ES-I3 (cell line): ENCODE measurements around the gene ABHD6.
A peak's percentile ranks its signal among the peaks of the same experiment; 100 is the strongest.
"Not testable (repeated sequence)": the region's sequence is repeated elsewhere in the genome, so short reads cannot be mapped to it uniquely, and the experiment has no call there.

Experiments
- H3K36me3 ChIP-seq: 2 replicates; pipeline ENCODE4 v1.6.1; 2013; ENCODE audit warnings: mild to moderate bottlenecking, low read length, control low read depth, moderate library complexity; ENCODE audit not compliant: insufficient read depth
- H3K4me1 ChIP-seq: 2 replicates; pipeline ENCODE4 v1.6.1; 2013; ENCODE audit warnings: mild to moderate bottlenecking, control low read depth, low read length; ENCODE audit not compliant: insufficient read depth
- H3K9ac ChIP-seq: 2 replicates; pipeline ENCODE4 v1.6.1; 2013; ENCODE audit warnings: low read depth, mild to moderate bottlenecking, low read length, moderate library complexity
- H3K9me3 ChIP-seq: 2 replicates; pipeline ENCODE4 v1.6.1; 2013; ENCODE audit warnings: mild to moderate bottlenecking, low read length, moderate library complexity; ENCODE audit not compliant: control insufficient read depth, insufficient read depth

ABHD6 gene

DNA sequence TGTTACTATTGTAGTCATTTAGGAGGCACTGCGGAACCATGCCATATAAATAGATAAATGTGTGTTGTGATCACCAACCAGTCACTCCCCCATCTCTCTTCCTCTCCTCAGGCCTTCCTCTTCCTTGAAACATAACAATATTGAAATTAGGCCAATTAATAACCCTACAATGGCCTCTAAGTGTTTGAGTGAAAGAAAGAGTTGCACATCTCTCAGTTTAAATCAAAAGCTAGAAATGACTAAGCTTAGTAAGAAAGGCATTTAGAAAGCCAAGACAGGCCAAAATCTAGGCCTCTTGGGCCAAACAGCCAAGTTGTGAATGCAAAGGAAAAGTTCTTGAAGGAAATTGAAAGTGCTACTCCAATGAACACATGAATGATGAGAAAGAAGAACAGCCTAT is 18.7 kb upstream of the ABHD6 start:
- peaks cover 13% of the 10 kb centered on the region; the same call in 1 of the 2 replicates for H3K4me1 ChIP-seq
- H3K9ac ChIP-seq, result no peak overlapping the region
- H3K36me3 ChIP-seq, result no peaks in the 10 kb centered on the region
- no peaks in the 10 kb centered on the region for H3K9me3 ChIP-seq

DNA sequence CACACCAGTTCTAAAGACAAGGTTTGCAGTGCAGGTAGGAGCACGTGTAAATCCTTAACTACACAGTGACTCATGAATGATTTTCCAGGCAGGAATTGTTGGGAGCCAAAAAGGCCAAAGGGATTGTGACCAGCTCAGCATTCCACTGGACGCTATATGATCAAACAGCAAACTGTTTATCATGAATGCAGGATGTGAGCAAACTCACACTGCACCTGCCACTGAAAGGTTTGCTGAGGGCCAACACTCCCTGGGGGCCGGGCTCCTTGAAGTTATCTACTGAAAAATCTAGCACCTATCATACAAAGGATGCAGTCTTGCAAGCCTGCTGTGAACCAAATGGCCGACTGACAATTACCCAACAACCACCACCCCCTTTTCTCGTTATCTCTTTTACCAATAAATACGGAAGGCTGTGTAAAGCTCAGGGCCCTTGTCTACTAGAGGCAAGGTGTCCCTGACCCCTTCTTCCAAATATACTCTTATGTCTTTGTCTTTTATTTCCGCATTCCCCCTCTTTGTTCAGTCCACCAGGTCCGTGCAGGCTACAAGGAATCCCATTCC is 15.3 kb upstream of the ABHD6 start:
- no peak overlapping the region for H3K9ac ChIP-seq
- H3K4me1 ChIP-seq, result no peaks in the 10 kb centered on the region
- H3K36me3 ChIP-seq, result no peaks in the 10 kb centered on the region
- no peaks in the 10 kb centered on the region for H3K9me3 ChIP-seq

DNA sequence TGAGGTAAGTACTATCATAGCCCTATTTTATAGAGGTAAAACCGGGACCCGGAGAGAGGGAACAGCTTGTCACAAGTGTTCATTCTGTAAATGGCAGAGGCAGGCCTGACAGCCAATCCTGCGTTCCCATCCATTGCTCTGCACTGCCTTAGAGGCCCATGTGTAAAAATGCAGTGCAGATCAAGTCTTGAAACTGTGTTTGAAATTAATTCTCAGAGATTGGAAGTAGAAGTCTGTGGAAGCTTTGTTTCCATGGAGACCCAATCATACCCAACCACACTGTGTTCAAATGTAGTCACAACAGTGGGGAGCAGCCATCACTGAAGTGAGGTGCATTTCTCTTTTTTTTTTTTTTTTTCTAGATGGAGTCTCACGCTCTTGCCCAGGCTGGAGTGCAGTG is 13.7 kb upstream of the ABHD6 start:
- H3K9me3 ChIP-seq, result no peaks in the 10 kb centered on the region
- H3K36me3 ChIP-seq, result no peaks in the 10 kb centered on the region
- no peak overlapping the region for H3K9ac ChIP-seq
- no peaks in the 10 kb centered on the region for H3K4me1 ChIP-seq

DNA sequence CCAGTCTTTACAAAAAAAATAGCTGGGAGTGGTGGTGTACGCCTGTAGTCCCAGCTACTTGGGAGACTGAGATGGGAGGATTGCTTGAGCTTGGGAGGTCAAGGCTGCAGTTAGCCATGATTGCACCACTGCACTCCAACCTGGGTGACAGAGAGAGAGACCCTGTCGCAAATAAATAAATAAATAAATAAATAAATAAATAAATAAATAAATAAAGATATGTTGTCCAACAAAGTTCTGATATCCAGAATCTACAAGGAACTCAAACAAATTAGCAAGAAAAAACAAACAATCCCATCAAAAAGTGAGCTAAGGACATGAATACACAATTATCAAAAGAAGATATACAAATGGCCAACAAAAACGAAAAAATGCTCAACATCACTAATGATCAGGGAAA is 9.7 kb upstream of the ABHD6 start:
- H3K4me1 ChIP-seq, H3K36me3 ChIP-seq, H3K9me3 ChIP-seq, H3K9ac ChIP-seq: not testable (repeated sequence)

DNA sequence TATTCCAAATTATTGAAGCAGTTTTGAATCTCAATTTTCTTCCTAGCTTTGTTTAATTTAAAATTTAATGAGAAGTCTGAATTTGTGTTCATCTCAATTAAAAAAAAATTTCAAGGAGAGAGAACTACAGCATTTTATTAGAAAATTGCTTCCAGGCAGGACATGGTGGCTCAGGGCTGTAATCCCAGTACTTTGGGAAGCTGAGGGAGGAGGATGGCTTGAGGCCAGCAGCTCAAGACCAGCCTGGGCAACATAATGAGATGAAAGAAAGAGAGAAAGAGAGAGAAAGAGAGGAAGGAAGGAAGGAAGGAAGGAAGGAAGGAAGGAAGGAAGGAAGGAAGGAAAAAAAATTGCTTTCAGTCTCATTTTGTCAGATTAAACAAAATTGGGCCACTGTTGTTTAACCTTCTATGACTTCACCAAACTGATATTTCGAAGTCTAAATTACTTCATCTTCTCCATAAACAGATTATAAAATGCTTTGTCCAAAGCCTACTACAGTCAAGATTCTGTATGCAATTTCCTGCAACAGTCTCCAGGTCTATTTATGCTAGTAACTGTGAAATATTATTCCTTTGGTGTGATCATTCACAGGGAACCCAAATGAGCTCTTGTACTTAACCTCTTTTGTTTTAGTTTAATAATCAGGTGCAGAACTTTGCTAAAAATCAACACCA is 6.6 kb upstream of the ABHD6 start:
- no peaks in the 10 kb centered on the region for H3K36me3 ChIP-seq
- no peaks in the 10 kb centered on the region for H3K4me1 ChIP-seq
- no peaks in the 10 kb centered on the region for H3K9me3 ChIP-seq
- no peak overlapping the region for H3K9ac ChIP-seq

DNA sequence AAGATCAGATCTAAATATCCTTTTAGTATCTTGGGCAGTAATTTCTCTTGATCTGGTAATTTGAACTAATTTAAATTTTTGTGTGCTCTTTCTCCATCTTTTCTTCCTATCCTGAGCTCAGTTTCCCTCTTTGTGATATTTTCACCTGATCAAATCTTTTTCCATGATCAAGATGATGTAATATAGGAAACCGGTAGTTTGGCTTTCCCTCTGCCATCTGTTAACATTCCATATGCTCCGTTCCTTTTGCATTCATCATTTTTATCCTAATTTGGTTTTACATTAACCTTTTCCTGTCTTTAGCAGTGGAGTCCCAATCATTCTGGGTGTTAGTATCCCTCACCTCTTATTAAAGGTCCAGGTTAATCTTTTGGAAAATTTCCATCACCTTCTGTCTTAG is 5.9 kb upstream of the ABHD6 start:
- H3K9me3 ChIP-seq, result no peaks in the 10 kb centered on the region
- H3K4me1 ChIP-seq, result peaks cover 5% of the 10 kb centered on the region; the same call in 1 of the 2 replicates
- H3K36me3 ChIP-seq, result no peaks in the 10 kb centered on the region
- no peak overlapping the region for H3K9ac ChIP-seq

DNA sequence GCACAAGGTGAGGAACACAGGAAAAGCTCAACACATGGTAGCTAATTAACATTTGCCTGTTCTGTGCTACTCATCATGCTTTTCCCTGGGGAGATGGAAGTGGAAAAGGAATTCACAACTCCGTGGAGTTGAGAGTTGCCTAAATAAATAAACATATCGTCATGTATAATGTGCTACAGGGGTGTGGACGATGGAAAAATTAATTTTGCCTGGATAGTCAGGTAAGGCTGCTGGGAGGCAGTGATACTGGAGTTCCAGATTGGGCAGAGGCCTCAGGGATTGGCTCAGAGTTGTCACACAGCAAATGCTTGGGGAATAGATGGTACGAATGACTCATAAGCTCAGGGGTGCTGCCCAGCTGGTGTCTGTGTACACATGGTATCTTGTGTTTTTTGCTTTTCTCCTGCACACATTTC is 3.1 kb upstream of the ABHD6 start:
- H3K9ac ChIP-seq, result no peak overlapping the region
- H3K9me3 ChIP-seq, result no peaks in the 10 kb centered on the region
- no peaks in the 10 kb centered on the region for H3K36me3 ChIP-seq
- peaks cover 5% of the 10 kb centered on the region; the same call in 1 of the 2 replicates for H3K4me1 ChIP-seq

DNA sequence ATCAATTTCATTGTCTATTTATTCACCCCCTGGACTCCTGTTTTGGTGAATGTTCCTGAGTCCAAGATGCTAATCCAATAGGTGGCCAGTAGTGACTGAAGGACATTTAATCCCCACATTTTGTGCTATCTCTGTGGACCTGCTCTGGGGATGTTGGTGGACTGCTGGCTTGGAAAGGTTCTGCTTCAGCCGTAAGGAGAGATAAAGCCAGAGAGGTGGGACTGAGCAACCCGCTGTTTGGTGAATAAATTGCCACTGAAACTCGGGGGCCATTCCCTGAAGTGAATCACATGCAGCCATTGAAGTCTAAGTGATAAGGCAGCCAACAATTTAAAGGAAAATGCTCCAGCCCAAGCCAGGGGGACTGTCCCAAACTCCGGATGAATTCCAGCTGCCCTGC is 1.6 kb upstream of the ABHD6 start:
- peaks cover 5% of the 10 kb centered on the region; the same call in 1 of the 2 replicates for H3K4me1 ChIP-seq
- no peaks in the 10 kb centered on the region for H3K36me3 ChIP-seq
- no peaks in the 10 kb centered on the region for H3K9me3 ChIP-seq
- H3K9ac ChIP-seq, result no peak overlapping the region

DNA sequence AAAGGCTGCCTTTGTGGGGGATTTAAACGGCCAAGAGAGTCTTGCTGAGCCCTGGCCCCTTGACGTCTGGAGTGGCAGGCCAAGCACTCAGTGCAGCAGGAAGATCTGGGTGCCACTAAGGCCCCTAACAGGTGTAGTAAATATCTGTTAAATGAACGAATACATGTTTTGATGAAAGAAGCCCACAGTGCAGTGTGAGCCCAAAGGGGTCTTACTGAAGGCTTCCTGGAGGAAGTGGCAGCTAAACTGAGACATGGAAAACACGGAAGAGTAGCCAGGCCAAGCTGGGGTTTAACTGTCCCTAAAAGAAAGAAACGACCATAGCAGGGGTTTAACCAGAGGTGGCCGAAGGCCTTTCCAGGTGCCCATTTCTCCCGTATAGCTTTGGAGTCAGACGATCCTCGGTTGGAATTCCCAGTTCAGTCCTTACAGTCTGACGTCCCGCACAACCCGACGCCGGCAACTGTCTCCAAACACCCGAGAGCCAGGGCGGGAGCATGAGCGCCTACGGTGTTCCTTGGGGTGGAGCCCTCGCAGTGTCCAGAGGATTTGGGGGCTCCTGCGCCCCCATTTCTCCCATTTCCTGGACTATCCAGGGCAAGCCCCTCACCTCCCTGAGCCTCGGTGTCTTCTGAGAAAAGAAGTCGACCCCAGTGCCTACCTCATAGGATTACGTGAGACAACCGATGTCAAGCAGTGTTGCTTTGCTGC is 910 bp upstream of the ABHD6 start:
- H3K9ac ChIP-seq, result peak overlapping the region; percentile 82
- H3K4me1 ChIP-seq, result peaks cover 5% of the 10 kb centered on the region; the same call in 1 of the 2 replicates

DNA sequence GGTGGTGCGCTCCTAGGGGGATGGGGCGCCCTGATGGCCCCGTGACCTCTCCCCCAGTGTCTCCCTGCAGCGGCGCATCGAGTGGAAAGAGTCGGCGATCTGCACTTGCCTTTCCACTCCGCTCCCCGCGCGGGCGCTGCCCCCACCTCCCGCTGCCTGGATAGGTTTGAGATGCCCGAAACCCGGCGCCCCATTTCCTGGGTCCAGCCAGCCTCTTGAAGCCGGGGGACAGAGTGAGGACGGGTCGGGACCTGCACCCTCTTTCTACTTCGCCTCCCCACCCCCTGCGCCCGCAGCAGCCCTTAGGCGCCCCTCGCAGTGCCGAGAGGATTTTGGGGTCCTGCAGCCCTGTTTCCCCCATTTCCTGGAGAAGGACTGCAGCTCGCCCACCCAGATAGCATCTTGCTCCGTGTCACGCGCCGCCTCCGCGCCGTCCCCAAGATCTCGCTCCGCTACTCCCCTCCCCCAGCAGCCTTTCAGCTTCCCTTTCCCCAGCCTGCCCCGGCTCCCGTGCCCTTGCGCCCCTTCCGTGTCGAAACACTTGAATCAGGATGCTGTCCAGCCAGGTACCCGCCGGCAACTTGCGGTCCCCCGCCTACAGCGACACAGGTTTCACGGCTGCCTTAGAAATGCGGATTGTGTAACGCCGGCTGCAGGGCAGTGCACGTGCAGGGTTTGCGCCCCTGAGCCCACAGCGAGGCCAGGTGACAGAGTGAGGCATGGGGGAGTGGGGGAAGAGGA is 519 bp downstream of the ABHD6 start:
- peak overlapping the region; percentile 82 for H3K9ac ChIP-seq
- no peaks in the 10 kb centered on the region for H3K36me3 ChIP-seq
- peaks cover 5% of the 10 kb centered on the region; the same call in 1 of the 2 replicates for H3K4me1 ChIP-seq
- no peaks in the 10 kb centered on the region for H3K9me3 ChIP-seq

More for the DNA sequence above, 910 bp upstream of the ABHD6 start:
- Histone ChIP-seq H3K9me3 (no peaks in the 10 kb centered on the region), H3K36me3 (no peaks in the 10 kb centered on the region)

DNA sequence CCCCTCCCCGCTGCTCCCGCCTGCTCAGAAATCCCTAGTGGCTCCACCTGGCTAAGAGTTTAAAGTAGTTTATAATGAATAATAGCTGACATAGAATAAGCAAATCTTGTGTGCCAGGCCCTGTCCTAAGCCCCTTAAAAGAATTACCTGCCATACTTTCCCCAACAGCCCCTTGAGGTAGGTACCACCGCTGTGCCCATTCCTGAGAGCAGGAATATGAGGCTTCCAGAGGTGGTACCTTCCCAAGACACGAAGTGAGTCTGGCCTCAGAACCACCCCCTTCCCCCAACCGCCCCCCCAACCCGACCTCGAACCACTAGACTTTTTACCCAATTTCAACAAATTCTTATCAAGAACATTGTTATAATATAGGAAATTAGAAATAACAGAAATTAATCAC is 1.2 kb downstream of the ABHD6 start:
- no peaks in the 10 kb centered on the region for H3K36me3 ChIP-seq
- H3K4me1 ChIP-seq, result peaks cover 5% of the 10 kb centered on the region; the same call in 1 of the 2 replicates
- H3K9me3 ChIP-seq, result no peaks in the 10 kb centered on the region
- peak overlapping the region; percentile 82 for H3K9ac ChIP-seq

DNA sequence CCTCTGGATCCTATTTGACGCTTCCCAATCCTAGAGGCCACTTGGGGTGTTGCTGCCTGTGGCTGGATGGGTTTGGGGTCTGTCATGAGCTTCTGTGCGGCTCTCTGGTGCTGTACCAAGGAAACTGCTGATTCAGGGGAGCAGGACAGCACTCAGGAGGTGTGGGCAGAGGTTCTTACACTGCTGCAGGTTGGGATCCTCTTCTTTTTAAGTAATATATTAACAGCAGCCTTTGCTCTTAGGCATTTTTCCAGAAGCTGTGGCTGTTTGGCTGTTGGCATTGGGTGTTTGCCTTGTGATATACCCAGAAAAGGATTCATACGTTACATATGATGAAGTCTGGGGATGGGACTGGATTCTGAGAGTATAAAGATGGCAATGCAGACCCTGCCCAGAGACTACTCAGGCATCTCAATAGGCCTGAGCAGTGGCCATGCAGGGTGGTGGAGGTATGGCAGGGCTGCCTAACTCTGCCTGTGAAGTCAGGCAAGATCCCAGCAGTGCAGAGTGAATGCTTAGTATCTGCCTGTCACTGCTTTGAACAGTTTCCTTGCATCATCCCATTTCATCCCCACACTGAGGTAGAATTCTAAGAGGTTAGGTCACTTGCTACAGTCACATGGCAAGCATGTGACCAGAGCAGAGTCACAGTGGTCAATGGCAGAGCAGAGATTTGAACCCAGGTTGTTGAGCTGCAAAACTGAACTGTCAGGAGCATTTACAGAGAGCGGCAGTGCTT is 3.9 kb downstream of the ABHD6 start:
- peaks cover 2% of the 10 kb centered on the region; the same call in 1 of the 2 replicates for H3K4me1 ChIP-seq
- H3K36me3 ChIP-seq, result no peaks in the 10 kb centered on the region
- no peaks in the 10 kb centered on the region for H3K9me3 ChIP-seq
- no peak overlapping the region for H3K9ac ChIP-seq

DNA sequence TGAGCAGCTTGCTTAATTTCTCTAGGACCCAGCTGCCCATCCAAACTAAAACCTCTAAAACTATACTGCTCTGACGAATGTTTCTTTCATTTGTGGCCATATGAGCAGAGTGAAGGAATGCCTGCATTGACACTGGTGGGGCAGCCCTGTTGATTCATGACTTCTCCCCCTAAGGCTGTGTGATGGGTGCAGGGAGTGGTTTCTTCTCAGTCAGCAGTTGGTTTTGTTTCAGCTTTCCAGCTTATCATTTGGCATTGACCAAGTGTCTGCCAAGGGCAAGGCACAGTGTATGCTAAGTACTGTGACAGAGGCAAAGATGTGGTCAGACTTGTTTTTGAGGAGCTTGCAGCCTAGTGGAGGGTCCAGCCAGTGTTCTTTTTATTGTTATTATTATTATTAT is 4.7 kb downstream of the ABHD6 start:
- no peaks in the 10 kb centered on the region; the same call in 1 of the 2 replicates for H3K4me1 ChIP-seq
- H3K36me3 ChIP-seq, result no peaks in the 10 kb centered on the region
- no peaks in the 10 kb centered on the region for H3K9me3 ChIP-seq
- H3K9ac ChIP-seq, result no peak overlapping the region

DNA sequence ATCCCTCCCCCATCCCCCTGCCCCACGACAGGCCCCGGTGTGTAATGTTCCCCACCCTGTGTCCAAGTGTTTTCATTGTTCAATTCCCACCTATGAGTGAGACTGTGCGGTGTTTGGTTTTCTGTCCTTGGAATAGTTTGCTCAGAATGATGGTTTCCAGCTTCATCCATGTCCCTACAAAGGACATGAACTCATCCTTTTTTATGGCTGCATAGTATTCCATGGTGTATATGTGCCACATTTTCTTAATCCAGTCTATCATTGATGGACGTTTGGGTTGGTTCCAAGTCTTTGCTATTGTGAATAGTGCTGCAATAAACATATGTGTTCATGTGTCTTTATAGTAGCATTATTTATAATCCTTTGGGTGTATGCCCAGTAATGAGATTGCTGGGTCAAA is 5.3 kb downstream of the ABHD6 start:
- not testable (repeated sequence) for H3K9ac ChIP-seq, H3K36me3 ChIP-seq, H3K9me3 ChIP-seq, H3K4me1 ChIP-seq
